Neural cell (in vitro differentiated cells): ENCODE measurements around the gene IL17RC. TPM values are rescaled to one million over a fixed set of nuclear protein-coding genes. Genes with fewer than 3 reads are reported as not detected.
"Not testable (repeated sequence)": the region's sequence is repeated elsewhere in the genome, so short reads cannot be mapped to it uniquely, and the experiment has no call there.

Experiments used
- H2AFZ ChIP-seq: fragments of 200-600, 300-800 bp; sonication (generic), shearing (Covaris generic); 2 replicates; pipeline ENCODE4 v1.6.0; 2014; ENCODE audit warnings: low read depth, mild to moderate bottlenecking, antibody characterized with exemption, low read length, moderate library complexity
- H3F3A ChIP-seq: fragments of 200-600 bp; shearing (Covaris generic); 2 replicates; pipeline ENCODE4 v1.6.1; 2016; ENCODE audit warnings: mild to moderate bottlenecking, moderate library complexity, mixed read lengths, antibody characterized with exemption, low read length; ENCODE audit not compliant: insufficient read depth, poor library complexity, severe bottlenecking
- H3K27ac ChIP-seq: fragments of 200-600, 300-800 bp; sonication (generic), shearing (Covaris generic); 2 replicates; pipeline ENCODE4 v1.5.1; 2014; ENCODE audit warnings: mild to moderate bottlenecking, low read length, moderate library complexity
- H3K27me3 ChIP-seq: fragments of 300-800, 200-600 bp; sonication (generic), shearing (Covaris generic); 2 replicates; pipeline ENCODE4 v1.6.0; 2014; ENCODE audit warnings: mild to moderate bottlenecking, low read depth, low read length, moderate library complexity; ENCODE audit not compliant: insufficient read depth
- H3K36me3 ChIP-seq: fragments of 300-800, 200-600 bp; sonication (generic), shearing (Covaris generic); 2 replicates; pipeline ENCODE4 v1.5.1; 2014; ENCODE audit warnings: mild to moderate bottlenecking, antibody characterized with exemption, low read length, moderate library complexity; ENCODE audit not compliant: insufficient read depth
- H3K4me2 ChIP-seq: fragments of 300-800, 200-600 bp; sonication (generic), shearing (Covaris generic); 2 replicates; pipeline ENCODE4 v1.6.0; 2014; ENCODE audit warnings: mild to moderate bottlenecking, low read length
- H3K4me3 ChIP-seq: fragments of 300-800, 200-600 bp; sonication (generic), shearing (Covaris generic); 2 replicates; pipeline ENCODE4 v1.5.1; 2014; ENCODE audit warnings: mild to moderate bottlenecking, low read length, moderate library complexity
- H3K79me2 ChIP-seq: fragments of 200-600 bp; shearing (Covaris generic); replicated peaks from 2 replicates; pipeline ENCODE4 v1.6.0; 2014; ENCODE audit warnings: mild to moderate bottlenecking, low read length, moderate library complexity; ENCODE audit not compliant: insufficient read depth
- H3K9ac ChIP-seq: fragments of 300-800, 200-600 bp; sonication (generic), shearing (Covaris generic); 2 replicates; pipeline ENCODE4 v1.6.1; 2016; ENCODE audit warnings: mild to moderate bottlenecking, low read length, mixed read lengths
- H3K9me2 ChIP-seq: fragments of 200-600 bp; shearing (Covaris generic); 2 replicates; pipeline ENCODE4 v1.6.1; 2016; ENCODE audit warnings: mild to moderate bottlenecking, low read length, mixed read lengths; ENCODE audit not compliant: insufficient read depth
- H3K9me3 ChIP-seq: fragments of 200-600, 300-800 bp; sonication (generic), shearing (Covaris generic); 2 replicates; pipeline ENCODE4 v1.6.1; 2016; ENCODE audit warnings: mild to moderate bottlenecking, mixed run types, low read length, moderate library complexity, mixed read lengths
- H4K20me1 ChIP-seq: fragments of 200-600 bp; shearing (Covaris generic); 2 replicates; pipeline ENCODE4 v1.6.1; 2016; ENCODE audit warnings: mild to moderate bottlenecking, mixed run types; ENCODE audit not compliant: insufficient read depth
- EP300 ChIP-seq: fragments of 450-650 bp; conservative IDR thresholded peaks from 2 replicates; pipeline ENCODE4 v1.6.1; 2014; ENCODE audit warnings: antibody characterized with exemption, mild to moderate bottlenecking, moderate library complexity; ENCODE audit not compliant: poor library complexity, severe bottlenecking
- EZH2 ChIP-seq: fragments of 200-600, 300-800 bp; shearing (Covaris generic), sonication (generic); IDR thresholded peaks from 2 replicates; pipeline ENCODE4 v1.6.1; 2014; ENCODE audit warnings: antibody characterized with exemption, low read length, borderline replicate concordance, mild to moderate bottlenecking; ENCODE audit not compliant: insufficient read depth, poor library complexity, severe bottlenecking
- MXI1 ChIP-seq: fragments of 450-650 bp; conservative IDR thresholded peaks from 2 replicates; pipeline ENCODE4 v1.6.1; 2014; ENCODE audit warnings: antibody characterized with exemption, mild to moderate bottlenecking; ENCODE audit not compliant: poor library complexity, severe bottlenecking
- POLR2AphosphoS5 ChIP-seq: IDR thresholded peaks from 2 replicates; pipeline ENCODE4 v1.6.1; 2012
- RAD21 ChIP-seq: fragments of 450-650 bp; conservative IDR thresholded peaks from 2 replicates; pipeline ENCODE4 v1.6.1; 2014; ENCODE audit warnings: antibody characterized with exemption, mild to moderate bottlenecking, moderate library complexity
- SMC3 ChIP-seq: fragments of 450-650 bp; conservative IDR thresholded peaks from 2 replicates; pipeline ENCODE4 v1.6.1; 2014; ENCODE audit warnings: antibody characterized with exemption, mild to moderate bottlenecking, moderate library complexity; ENCODE audit not compliant: poor library complexity
- TAF1 ChIP-seq: IDR thresholded peaks from 2 replicates; pipeline ENCODE4 v1.6.1; 2012; ENCODE audit warnings: low read depth
- polyA plus RNA-seq: library from polyadenylated mRNA; depleted of rRNA; stranded (reverse); fragments of >200 nt; gene quantifications from 2 replicates; pipeline ENCODE4 v1.2.3, GENCODE V29; 2014
- TF ChIP-seq, protein P1 (sequence below): IDR thresholded peaks from 2 replicates; pipeline ENCODE4 v1.6.1; 2012; ENCODE audit warnings: borderline replicate concordance
- TF ChIP-seq, protein P2 (sequence below): fragments of 450-650 bp; IDR thresholded peaks from 2 replicates; pipeline ENCODE4 v1.5.1; 2014; ENCODE audit warnings: antibody characterized with exemption, mild to moderate bottlenecking, moderate library complexity; ENCODE audit not compliant: poor library complexity, severe bottlenecking

Gene IL17RC
- polyA plus RNA-seq, 1 donor from 2014 or later, result not detected

DNA sequence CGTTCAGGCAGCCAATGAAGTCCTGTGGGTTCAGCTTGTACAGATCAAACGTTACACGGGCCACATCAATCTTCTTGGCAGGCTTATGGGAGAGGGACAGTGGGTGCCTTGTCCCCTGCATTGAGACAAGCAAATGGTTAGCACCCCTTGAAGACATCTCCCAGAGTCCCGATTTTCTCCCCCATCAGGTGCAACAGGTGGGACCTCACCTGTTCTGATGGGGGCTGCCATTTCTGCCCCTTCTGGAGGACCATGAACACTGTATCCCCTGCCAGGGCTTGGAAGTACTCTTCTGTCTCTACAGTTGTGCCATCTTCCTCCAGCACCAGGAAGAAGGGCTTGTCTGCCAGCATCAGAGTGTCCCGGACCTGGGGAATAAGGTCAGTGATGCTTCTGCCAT is 46.9 kb upstream of the IL17RC start:
- Histone ChIP-seq H3K27me3 (no peaks in the 10 kb centered on the region), H3K4me3 (no peak overlapping the region), H3K9me2 (no peaks in the 10 kb centered on the region), H2AFZ (no peak overlapping the region), H3F3A (no peaks in the 10 kb centered on the region), H3K9me3 (no peaks in the 10 kb centered on the region), H3K9ac (no peak overlapping the region), H3K27ac (no peak overlapping the region), H3K4me2 (no peak overlapping the region), H4K20me1 (no peaks in the 10 kb centered on the region), H3K79me2 (no peaks in the 10 kb centered on the region), H3K36me3 (no peaks in the 10 kb centered on the region)
- TF ChIP-seq MXI1, result no peak
- no peak for TF ChIP-seq EZH2
- TF ChIP-seq POLR2AphosphoS5, result no peak
- TF ChIP-seq EP300, result no peak
- TF ChIP-seq RAD21, result no peak
- TF ChIP-seq, protein P1, sequence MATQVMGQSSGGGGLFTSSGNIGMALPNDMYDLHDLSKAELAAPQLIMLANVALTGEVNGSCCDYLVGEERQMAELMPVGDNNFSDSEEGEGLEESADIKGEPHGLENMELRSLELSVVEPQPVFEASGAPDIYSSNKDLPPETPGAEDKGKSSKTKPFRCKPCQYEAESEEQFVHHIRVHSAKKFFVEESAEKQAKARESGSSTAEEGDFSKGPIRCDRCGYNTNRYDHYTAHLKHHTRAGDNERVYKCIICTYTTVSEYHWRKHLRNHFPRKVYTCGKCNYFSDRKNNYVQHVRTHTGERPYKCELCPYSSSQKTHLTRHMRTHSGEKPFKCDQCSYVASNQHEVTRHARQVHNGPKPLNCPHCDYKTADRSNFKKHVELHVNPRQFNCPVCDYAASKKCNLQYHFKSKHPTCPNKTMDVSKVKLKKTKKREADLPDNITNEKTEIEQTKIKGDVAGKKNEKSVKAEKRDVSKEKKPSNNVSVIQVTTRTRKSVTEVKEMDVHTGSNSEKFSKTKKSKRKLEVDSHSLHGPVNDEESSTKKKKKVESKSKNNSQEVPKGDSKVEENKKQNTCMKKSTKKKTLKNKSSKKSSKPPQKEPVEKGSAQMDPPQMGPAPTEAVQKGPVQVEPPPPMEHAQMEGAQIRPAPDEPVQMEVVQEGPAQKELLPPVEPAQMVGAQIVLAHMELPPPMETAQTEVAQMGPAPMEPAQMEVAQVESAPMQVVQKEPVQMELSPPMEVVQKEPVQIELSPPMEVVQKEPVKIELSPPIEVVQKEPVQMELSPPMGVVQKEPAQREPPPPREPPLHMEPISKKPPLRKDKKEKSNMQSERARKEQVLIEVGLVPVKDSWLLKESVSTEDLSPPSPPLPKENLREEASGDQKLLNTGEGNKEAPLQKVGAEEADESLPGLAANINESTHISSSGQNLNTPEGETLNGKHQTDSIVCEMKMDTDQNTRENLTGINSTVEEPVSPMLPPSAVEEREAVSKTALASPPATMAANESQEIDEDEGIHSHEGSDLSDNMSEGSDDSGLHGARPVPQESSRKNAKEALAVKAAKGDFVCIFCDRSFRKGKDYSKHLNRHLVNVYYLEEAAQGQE, result no peak
- TF ChIP-seq SMC3, result no peak
- TF ChIP-seq, protein P2, sequence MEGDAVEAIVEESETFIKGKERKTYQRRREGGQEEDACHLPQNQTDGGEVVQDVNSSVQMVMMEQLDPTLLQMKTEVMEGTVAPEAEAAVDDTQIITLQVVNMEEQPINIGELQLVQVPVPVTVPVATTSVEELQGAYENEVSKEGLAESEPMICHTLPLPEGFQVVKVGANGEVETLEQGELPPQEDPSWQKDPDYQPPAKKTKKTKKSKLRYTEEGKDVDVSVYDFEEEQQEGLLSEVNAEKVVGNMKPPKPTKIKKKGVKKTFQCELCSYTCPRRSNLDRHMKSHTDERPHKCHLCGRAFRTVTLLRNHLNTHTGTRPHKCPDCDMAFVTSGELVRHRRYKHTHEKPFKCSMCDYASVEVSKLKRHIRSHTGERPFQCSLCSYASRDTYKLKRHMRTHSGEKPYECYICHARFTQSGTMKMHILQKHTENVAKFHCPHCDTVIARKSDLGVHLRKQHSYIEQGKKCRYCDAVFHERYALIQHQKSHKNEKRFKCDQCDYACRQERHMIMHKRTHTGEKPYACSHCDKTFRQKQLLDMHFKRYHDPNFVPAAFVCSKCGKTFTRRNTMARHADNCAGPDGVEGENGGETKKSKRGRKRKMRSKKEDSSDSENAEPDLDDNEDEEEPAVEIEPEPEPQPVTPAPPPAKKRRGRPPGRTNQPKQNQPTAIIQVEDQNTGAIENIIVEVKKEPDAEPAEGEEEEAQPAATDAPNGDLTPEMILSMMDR, result no peak
- no peak for TF ChIP-seq TAF1

DNA sequence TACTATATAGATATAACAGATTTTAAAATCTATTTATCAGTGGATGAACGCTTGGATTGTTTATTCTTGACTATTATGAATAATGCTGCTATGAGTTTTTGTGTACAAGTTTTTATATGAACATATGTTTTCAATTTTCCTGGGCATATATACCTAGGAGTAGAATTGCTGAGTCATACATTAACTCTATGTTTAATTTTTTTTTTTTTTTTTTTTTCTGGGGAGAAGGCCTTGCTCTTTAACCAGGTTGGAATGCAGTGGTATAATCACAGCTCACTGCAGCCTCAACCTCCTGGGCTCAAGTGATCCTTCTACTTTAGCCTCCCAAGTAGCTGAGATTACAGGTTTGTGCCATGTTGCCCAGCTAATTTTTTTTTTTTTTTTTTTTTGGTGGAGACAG is 45.9 kb upstream of the IL17RC start:
- Histone ChIP-seq H3K36me3 (no peaks in the 10 kb centered on the region), H3K9me2 (no peaks in the 10 kb centered on the region), H3K27me3 (no peaks in the 10 kb centered on the region), H3K4me3 (no peak overlapping the region), H4K20me1 (no peaks in the 10 kb centered on the region), H3K27ac (no peak overlapping the region), H3K79me2 (no peaks in the 10 kb centered on the region), H3F3A (no peaks in the 10 kb centered on the region), H2AFZ (no peak overlapping the region), H3K4me2 (no peak overlapping the region), H3K9ac (no peak overlapping the region), H3K9me3 (no peaks in the 10 kb centered on the region)
- TF ChIP-seq EZH2 (no peak), TAF1 (no peak), RAD21 (no peak), SMC3 (no peak), POLR2AphosphoS5 (no peak), MXI1 (no peak)

DNA sequence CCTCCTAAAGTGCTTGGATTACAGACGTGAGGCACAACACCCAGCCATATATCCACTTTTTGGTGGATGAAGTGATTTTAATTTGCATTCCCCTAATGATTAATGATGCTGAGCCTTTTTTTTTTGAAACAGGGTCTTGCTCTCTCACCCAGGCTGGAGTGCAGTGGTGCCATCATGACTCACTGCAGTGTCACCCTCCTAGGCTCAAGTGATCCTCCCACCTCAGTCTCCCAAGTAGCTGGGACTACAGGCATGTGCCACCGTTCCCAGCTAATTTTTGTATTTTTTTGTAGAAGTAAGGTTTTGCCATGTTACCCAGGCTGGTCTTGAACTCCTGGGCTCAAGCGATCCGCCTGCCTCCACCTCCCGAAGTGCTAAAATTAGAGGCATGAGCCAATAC is 44.8 kb upstream of the IL17RC start:
- H3K27ac ChIP-seq, H3K9me3 ChIP-seq, H3K27me3 ChIP-seq, H3K36me3 ChIP-seq, H4K20me1 ChIP-seq, H3K79me2 ChIP-seq, H3K9ac ChIP-seq, H3K4me2 ChIP-seq, H3K4me3 ChIP-seq, H2AFZ ChIP-seq, H3F3A ChIP-seq, H3K9me2 ChIP-seq: not testable (repeated sequence)
